Adipose tissue (tissue), 3 donors: ENCODE measurements around the gene ALDH3B1. TPM values are rescaled to one million over a fixed set of nuclear protein-coding genes. Genes with fewer than 3 reads are reported as not detected.

Source experiments
- H3K27ac ChIP-seq: one replicate; pipeline ENCODE4 v1.5.1; 2013; ENCODE audit warnings: low read depth, low read length
- WGBS, 3 donors: extraction: QIAGEN DNeasy Blood & Tissue Kit; methylation state at CpG; one replicate each; pipeline ENCODE4 v1.1.7; 2013; 5-methylcytosine and 5-hydroxymethylcytosine counted together
- polyA plus RNA-seq, 3 donors: library from polyadenylated mRNA; stranded (reverse); fragments of 200-250 nt; gene quantifications; one replicate each; pipeline ENCODE4 v1.2.3, GENCODE V29; 2013
- donor health status: healthy with polysubstance abuse.
- donor health status: Bipolar disorder and iron deficiency.
- donor health status: healthy.

The ALDH3B1 gene
- polyA plus RNA-seq, 3 donors: 3.1 to 8.7 (median 6.9) TPM

DNA sequence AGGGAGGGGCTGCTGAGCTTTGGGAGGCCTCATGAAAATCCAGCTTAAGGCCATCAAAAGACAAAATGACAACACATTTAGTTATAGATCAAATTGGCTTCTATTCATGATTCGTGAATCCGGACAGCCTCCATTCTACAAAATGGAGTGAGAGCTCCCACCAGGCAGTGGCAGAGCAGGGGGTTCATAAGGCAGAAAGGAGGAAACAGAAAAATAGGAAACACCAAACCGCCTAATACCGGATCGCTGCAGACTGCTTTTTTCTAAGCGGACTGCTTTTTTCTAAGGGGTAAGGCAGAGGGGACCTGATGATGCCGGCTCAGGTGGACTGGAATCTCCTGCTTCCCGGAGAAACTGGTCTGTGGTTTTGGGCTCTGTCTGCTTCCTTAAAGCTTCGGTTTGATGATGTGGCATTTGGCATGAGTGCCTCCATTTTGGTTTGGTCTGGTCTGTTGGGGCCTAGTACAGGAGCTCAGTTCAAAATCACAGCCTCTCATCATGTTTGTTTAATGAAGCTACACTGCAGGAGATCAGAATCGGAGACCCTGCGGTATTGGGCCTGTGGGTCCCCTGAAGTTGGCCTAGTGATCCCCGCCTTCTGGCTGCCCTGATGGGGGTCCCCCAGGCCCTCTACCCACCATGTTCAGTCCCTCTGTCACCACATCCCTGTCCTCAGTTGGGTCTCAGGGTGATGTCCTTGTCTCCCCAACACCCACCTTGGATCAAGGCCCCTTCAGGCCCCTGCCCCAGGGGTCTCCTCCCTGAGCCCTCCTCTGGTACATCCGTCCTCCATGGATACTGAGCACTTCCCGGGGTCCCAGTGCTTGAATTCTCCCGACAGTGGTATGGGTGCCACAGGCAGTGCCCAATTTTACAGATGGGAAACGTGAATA lies 1.2 kb downstream of the ALDH3B1 start:
- 70 to 85% (median 72%) methylated on average over 16 of the region's 16 CpGs for WGBS, 3 donors
- no peak overlapping the region for H3K27ac ChIP-seq

DNA sequence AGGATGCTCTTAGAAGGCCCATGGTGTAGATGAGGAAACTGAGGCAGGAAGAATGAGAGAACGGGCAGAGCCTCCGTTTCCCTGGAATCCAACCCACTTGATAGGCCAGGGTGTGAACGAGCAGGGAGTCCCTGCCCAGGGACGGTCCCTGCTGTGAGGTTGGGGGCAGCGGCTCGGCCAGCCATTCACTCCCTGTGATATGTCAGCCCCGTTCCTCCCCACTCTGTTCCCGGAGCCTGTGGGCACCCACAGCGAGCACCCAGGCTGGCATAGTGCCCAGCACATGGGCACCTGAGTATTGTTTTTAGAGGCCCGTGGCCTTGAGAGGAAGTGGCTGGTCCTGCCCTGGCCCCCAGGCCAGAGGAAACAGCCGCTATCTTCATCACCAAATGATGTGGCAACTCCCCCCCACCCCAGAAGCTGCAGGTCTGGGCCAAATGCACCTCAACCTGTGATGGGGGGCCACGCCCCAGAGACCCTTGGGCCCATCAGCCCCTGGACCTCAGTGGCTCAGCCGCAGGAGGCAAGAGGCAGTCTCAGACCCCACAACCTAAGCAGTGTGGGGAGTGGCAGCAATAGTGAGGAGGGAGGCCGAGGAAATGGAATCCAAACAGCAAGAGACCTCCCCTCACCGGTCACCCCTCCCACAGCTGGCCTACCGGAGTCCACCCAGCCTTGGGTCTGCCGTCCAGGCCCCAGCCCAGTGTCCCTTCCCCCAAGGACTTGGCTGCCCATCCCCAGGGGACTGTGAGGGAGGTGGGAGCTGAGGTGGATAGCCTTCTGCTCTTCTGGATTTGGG lies 2.1 kb downstream of the ALDH3B1 start:
- WGBS, 3 donors: 63 to 76% (median 67%) methylated on average over 16 to 17 of the region's 17 CpGs
- H3K27ac ChIP-seq: no peak overlapping the region

DNA sequence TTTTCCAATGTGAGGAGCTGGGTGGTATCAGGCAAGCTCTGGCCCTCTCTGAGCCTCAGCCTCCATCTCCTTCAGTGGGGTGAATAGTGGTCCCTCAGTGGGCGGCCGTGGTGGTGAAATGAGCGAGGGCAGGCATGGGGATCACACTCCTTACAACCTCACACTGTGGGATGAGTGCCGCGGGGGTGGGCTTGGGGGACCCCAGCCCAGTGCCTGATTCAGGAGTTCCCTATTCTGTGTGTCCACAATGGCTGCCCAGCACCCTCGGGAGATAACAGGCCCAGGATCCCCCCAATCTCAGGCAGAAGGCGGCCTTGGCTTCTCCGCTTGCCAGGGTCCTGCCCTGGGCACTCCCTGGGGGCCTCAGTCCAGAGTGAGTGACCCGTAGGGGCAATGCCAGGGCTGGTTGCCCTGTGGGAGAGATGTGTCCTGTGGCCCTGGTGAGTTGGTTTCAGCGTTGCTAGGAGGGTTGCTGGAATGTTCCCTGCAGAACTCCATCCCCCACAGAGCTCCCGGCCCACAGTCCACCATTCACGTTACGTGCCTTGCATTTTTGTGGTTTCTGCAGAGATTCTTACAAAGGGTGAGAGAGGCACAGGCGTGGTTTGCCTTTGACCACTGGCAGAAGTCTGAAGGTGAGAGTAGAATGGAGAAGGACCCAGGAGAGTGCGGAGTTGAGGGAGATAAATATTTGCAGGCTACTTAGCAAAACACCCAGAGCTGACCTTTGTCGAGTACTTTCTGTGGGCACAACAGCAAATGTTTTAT lies 2.9 kb downstream of the ALDH3B1 start:
- 70 to 73% (median 71%) methylated on average over 15 to 16 of the region's 16 CpGs for WGBS, 3 donors

DNA sequence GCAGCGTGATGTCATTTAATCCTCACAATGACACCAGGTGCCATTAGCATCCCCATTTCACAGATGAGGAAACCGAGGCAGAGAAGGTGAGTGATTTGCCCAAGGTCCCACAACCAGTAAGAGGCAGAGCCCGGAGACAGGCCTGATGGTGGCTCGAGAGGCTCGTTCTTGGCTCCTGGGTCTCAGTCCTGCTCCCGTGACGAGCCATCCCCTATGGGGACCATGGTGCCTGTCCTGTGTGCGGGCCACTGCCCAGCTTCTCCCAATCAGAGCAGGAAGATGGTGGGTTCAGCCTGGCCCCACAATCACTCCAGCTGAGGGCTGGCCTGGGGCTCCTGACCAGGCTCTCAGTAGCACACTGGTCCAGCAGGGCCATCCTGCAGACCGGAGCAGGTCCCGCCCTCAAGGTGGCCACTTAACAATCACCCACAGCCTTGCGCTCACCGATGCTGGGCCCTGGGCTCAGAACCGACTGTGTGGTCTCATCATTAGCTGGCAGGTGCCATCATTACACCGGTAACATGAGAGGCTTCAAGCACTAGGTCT lies 3.6 kb downstream of the ALDH3B1 start:
- 91 to 92% (median 91%) methylated on average over 14 of the region's 14 CpGs for WGBS, 3 donors
- no peak overlapping the region for H3K27ac ChIP-seq

More for the DNA sequence above, 2.9 kb downstream of the ALDH3B1 start:
- H3K27ac ChIP-seq: no peak overlapping the region

DNA sequence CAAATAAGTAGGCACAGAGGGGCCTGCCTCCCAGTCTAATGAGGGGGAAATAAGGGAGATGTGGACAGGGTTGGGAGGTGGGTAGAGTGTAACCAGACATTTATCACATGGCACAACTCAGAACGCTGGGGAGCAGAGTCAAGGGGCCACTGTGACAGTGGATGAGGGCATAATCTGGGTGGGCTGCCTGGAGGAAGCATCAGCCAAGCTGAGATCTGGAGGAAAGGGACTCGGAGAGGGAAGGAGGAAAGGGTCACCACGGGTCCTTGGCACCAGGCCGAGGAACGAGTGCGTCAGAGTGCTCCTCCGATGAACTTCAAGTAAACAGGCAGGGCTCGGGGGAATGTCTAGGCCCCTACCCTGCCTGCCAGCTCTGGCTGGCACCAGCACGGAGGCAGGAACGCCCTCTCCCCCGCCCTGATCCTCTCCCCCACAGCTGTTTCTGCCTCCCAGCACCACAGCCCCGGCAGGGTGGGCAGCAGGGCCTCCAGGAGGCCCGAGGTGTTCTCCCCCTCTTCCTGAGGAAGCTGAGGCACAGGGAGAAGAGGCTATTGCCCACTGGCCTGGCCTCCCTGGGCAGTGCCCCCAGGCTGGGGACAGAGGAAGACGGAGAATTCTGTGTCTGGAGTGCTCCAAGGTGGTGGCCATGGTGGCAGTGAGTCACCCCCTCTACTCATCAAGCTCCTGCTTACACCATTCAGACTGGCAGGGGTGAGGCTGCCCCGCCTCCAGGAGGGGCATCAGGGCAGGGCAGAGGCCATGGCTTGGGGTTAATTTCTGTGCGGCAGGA lies 4.2 kb downstream of the ALDH3B1 start:
- WGBS, 3 donors: 33 to 81% (median 40%) methylated on average over 15 to 16 of the region's 16 CpGs
- H3K27ac ChIP-seq: no peak overlapping the region

DNA sequence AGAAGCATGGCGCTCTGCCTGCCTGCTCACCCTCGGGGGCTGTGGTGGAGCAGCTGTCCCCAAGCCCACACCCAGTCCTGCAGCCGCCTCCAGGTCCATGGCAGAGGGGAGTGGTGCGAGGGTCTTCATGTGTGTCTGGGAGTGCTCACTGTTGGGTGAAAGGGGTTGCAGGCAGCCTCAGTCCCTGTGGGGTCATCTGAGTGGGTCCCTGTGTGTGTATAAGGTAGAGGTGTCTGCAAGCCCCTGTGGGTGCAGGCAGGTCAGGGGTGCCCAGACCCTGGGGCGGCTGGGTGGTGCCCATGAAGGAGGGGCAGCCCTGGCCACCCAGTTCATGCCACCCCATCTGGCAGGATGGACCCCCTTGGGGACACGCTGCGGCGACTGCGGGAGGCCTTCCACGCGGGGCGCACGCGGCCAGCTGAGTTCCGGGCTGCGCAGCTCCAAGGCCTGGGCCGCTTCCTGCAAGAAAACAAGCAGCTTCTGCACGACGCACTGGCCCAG lies 4.9 kb downstream of the ALDH3B1 start:
- 86 to 92% (median 89%) methylated on average over 15 to 19 of the region's 19 CpGs for WGBS, 3 donors
- no peak overlapping the region for H3K27ac ChIP-seq

DNA sequence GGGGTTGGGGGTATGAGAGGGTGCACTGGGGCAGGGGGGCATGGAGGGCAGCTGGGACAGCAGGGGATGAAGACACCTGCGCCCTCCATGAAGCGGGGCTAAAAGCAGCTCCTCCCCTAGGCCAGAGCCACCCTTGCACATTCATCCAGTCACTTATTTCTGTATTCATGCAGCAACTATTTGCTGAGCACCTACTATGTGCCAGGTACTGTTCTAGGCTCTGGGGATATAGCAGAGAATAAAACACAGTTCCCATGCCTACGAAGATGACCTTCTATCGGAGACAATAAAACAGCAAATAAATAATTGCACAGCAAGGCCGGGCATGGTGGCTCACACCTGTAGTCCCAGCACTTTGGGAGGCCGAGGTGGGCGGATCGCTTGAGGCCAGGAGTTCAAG lies 5.3 kb downstream of the ALDH3B1 start:
- no peak overlapping the region for H3K27ac ChIP-seq
- 96 to 98% (median 97%) methylated on average over 8 of the region's 8 CpGs for WGBS, 3 donors

DNA sequence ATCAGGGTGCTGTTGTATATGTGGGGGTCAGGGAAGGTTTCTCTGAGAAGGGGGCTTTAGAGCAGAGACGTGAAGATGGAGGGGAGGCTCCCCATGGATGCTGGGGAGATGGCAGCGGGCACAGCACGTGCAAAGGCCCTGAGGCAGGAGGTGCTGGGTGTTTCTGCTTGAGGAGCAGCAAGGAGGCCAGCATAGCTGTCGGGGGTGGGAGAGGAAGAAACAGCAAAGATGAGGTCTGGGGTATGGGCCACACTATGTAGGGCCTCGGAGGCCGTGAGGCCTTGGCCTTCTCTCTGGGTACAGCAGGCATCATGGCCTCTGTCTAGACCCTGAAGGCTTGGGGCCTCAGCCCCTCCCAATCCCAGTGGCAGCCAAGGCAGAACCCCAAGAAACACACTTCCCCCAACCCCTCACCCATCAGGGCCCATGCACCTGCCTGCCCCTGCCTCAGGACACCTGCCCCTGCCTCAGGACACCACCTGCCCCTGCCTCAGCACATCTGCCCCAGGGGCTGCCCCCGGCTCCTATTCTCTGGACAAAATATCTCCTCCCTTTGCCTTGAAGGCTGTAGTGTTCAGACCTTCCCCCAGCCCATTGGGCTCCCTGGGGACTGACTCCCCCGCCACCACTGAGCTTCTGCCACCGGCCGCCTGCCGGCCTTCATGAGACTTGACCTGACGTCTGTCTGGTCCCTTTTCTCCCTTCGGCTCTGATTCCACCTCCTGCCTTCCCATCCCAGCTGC lies 6.2 kb downstream of the ALDH3B1 start:
- WGBS, 3 donors: 70 to 77% (median 71%) methylated on average over 10 to 13 of the region's 13 CpGs
- H3K27ac ChIP-seq: no peak overlapping the region

DNA sequence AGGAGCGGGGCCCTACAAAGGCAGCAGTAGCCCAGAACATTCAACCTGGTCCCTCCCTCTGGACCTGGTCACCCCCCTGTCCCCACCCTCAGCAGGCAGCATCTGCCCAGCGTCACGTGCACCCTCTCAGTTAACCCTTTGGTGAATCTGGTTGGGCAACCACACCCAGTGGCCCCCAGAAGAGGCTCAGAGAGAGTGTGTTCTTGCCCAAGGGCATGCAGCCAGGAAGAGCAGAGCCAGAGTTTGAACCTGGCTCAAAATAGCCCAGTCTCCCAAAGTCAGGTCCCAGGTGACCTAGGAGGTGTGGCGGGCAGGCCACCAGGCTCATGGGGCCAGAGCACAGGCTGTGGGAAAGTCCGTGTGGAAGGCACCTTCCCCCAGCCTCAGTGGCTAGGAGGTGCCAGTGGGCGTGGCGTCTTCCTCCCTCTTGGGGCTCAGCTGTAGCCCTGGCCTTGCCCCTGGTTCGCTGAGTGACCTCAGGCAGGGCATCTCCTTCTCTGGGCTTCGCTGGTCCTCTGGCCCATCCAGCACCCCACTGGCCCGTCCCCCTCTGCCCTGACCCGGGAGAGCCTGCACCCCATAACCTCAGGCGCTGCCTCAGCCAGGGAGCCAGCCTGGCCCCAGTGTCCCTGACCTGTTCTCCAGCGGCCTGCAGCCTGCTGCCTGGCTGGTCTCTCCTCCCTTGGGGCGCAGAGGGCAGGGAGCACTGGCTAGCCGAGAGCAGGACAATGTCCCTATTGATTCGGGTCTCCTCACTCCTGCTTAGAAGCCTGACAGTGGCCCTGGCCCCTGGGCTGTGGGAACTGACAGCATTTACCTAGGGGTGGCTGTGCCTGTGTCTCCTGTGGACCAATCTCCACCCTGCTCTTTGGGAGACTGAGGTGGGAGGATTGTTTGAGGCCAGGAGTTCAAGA lies 7.0 kb downstream of the ALDH3B1 start:
- H3K27ac ChIP-seq: no peak overlapping the region
- 63 to 70% (median 69%) methylated on average over 14 to 16 of the region's 16 CpGs for WGBS, 3 donors

DNA sequence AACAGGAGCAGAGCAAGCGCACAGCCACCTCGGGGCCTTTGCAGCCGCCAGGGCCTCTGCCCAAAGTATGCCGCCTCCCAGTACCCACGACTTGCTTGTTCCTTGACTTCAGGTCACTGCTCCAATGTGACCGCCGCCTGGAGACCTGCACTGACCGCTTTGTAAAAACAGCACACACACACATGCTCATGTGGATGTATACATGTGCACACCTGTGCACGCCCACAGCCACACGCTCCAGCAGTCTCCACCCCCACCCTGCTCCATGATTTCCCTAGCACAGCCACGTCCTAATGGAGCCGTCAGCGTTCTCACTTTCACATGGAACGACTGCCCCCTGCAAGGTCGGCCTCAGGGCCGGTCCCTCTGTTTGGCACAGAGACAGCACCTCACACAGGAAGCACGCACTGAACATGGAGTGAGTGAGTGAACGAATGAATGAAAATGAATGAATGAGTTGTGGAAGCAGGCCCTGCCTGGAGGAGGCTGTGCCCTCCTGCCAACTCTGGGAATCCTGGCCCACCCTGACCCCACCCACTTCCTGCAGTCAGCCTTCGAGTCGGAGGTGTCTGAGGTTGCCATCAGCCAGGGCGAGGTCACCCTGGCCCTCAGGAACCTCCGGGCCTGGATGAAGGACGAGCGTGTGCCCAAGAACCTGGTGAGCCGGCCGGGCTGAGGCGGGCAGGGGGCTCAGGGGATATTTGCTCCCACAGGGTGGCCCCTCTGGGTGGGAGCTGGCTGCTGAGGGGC lies 8.0 kb downstream of the ALDH3B1 start:
- 78 to 81% (median 78%) methylated on average over 27 of the region's 27 CpGs for WGBS, 3 donors

DNA sequence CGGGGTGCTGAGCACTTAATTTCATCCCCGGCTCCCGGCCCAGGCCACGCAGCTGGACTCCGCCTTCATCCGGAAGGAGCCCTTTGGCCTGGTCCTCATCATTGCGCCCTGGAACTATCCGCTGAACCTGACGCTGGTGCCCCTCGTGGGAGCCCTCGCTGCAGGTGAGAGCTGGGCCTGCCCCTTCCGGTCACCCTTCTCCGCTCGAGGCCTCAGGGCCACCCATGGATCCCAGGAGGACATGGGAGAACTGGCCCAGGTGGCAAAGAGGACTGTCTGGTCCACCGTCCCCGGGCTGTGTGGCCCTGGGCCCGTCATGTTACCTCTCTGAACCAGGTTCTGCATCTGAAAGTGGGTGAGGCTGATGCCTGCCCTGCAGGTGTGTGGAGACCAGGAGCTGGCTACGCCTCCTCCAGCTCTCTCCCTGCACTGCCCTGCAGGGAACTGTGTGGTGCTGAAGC lies 8.6 kb downstream of the ALDH3B1 start:
- 86 to 97% (median 92%) methylated on average over 17 to 18 of the region's 18 CpGs for WGBS, 3 donors
- H3K27ac ChIP-seq: no peak overlapping the region

More for the DNA sequence above, 8.0 kb downstream of the ALDH3B1 start:
- H3K27ac ChIP-seq: no peak overlapping the region

DNA sequence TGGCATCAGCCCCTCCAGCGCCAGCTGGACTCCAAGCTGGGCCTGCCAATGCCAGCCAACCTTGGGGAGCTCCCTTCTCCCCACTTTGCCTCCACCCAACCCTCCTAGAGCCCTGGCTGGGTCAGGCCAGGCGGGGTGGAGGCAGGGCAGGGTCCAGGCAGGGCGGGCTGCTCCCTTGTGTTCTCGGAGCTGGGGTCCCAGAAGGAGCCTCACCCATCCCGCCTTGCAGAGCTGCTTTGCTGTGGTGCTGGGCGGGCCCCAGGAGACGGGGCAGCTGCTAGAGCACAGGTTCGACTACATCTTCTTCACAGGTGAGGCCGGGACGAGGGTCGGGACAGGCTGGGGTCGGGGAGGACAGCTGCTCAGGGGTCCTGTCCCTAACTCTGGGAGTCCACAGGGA lies 9.4 kb downstream of the ALDH3B1 start:
- no peak overlapping the region for H3K27ac ChIP-seq
- 86 to 95% (median 92%) methylated on average over 12 of the region's 12 CpGs for WGBS, 3 donors

DNA sequence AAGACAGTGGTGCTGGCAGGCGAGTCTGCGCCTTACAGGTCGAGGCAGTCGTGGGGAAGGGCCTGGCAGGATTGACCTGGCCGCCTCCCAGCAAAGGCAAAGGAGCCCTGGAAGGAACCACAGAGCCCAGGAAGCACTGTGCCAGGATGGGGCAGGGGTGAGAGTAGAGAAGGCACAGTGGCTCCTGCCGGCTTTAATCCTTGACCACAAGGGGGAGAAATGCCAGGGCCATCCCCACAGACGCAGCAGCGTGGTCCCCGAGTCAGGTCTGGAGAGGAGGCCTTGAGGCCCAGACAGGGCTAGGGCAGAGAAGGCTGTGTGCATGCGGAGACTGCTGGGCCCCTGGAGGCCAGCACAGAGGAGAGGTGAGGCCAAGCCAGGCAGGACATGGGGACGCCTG lies 10.4 kb downstream of the ALDH3B1 start:
- no peak overlapping the region for H3K27ac ChIP-seq
- 44 to 58% (median 45%) methylated on average over 11 of the region's 11 CpGs for WGBS, 3 donors

DNA sequence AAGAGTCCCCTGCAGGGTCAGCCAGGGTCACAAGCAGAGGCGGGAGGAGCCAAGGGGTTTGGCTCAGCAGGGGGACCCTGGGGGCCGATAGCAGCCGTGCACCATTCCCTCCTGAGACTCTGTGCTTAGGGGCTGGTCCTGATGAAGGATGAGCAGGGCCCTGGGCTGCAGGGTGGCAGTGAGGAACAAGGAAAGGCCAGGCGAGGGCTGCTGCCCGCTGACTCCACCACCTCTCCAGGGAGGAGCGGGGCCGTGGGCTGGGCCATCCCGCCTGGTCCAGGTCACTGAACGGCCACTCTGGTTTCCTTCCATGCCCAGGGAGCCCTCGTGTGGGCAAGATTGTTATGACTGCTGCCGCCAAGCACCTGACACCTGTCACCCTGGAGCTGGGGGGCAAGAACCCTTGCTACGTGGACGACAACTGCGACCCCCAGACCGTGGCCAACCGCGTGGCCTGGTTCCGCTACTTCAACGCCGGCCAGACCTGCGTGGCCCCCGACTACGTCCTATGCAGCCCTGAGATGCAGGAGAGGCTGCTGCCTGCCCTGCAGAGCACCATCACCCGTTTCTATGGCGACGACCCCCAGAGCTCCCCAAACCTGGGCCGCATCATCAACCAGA lies 11.2 kb downstream of the ALDH3B1 start:
- WGBS, 3 donors: 50 to 76% (median 75%) methylated on average over 27 of the region's 27 CpGs
- no peak overlapping the region for H3K27ac ChIP-seq

DNA sequence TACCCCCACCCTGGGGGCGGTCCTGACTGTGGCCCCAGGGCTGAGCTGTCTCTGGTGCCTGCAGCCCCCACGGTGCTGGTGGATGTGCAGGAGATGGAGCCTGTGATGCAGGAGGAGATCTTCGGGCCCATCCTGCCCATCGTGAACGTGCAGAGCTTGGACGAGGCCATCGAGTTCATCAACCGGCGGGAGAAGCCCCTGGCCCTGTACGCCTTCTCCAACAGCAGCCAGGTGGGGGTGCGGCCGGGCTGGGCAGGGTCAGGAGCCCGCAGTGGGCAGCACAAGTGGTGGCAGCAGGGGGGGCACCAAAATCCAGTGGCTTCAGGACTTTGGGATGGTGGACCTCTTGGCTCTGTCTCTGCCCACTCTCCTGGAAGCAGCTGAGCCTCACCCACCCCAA lies 12.4 kb downstream of the ALDH3B1 start:
- WGBS, 3 donors: 84 to 93% (median 90%) methylated on average over 13 of the region's 13 CpGs
- no peak overlapping the region for H3K27ac ChIP-seq
